Measurements from ENCODE around the gene TYW1.

Gene TYW1

DNA sequence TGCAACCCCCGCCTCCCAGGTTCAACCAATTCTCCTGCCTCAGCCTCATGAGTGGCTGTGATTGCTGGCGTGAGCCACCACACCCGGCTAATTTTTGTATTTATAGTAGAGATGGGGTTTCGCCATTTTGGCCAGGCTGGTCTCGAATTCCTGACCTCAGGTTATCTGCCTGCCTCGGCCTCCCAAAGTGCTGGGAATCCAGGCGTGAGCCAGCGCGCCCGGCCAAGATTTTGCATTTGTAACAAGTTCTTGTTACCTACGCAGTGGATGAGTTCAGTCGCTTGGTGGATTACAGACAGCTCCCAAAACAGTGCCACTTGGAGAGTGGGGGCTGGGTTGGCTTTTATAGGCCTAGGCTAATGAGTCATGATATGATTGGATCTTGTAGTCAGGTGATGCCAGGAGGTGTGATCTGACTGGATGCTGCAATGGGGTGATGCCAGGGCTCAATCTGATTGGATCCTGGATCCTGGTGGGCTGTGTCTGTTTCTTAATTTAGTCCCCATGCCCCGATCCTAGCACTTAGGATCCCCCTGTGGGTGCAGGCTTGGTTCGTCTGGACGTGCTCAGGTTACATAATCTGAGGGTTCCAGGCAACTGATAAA, 21.5 kb upstream of the TYW1 start:
- TF ChIP-seq, protein P1, sequence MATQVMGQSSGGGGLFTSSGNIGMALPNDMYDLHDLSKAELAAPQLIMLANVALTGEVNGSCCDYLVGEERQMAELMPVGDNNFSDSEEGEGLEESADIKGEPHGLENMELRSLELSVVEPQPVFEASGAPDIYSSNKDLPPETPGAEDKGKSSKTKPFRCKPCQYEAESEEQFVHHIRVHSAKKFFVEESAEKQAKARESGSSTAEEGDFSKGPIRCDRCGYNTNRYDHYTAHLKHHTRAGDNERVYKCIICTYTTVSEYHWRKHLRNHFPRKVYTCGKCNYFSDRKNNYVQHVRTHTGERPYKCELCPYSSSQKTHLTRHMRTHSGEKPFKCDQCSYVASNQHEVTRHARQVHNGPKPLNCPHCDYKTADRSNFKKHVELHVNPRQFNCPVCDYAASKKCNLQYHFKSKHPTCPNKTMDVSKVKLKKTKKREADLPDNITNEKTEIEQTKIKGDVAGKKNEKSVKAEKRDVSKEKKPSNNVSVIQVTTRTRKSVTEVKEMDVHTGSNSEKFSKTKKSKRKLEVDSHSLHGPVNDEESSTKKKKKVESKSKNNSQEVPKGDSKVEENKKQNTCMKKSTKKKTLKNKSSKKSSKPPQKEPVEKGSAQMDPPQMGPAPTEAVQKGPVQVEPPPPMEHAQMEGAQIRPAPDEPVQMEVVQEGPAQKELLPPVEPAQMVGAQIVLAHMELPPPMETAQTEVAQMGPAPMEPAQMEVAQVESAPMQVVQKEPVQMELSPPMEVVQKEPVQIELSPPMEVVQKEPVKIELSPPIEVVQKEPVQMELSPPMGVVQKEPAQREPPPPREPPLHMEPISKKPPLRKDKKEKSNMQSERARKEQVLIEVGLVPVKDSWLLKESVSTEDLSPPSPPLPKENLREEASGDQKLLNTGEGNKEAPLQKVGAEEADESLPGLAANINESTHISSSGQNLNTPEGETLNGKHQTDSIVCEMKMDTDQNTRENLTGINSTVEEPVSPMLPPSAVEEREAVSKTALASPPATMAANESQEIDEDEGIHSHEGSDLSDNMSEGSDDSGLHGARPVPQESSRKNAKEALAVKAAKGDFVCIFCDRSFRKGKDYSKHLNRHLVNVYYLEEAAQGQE (IDR thresholded peaks at IDR 0.05; ENCODE audit: insufficient read depth in 1 of 2, low read depth in 2 of 2, low read length in 2 of 2) = no peak
- TF ChIP-seq TAF1 (IDR thresholded peaks at IDR 0.05; ENCODE audit: borderline replicate concordance, insufficient read depth, low read length) = no peak
- no peak for TF ChIP-seq FOXP2 (optimal IDR thresholded peaks at IDR 0.05; ENCODE audit: borderline replicate concordance, extremely low read depth, extremely low read length, insufficient read depth)
- no peak for TF ChIP-seq POLR2AphosphoS5 (IDR thresholded peaks at IDR 0.05; ENCODE audit: low read depth, low read length)
- TF ChIP-seq SIN3A (IDR thresholded peaks at IDR 0.05; ENCODE audit: borderline replicate concordance, insufficient read depth, low read length) = no peak

DNA sequence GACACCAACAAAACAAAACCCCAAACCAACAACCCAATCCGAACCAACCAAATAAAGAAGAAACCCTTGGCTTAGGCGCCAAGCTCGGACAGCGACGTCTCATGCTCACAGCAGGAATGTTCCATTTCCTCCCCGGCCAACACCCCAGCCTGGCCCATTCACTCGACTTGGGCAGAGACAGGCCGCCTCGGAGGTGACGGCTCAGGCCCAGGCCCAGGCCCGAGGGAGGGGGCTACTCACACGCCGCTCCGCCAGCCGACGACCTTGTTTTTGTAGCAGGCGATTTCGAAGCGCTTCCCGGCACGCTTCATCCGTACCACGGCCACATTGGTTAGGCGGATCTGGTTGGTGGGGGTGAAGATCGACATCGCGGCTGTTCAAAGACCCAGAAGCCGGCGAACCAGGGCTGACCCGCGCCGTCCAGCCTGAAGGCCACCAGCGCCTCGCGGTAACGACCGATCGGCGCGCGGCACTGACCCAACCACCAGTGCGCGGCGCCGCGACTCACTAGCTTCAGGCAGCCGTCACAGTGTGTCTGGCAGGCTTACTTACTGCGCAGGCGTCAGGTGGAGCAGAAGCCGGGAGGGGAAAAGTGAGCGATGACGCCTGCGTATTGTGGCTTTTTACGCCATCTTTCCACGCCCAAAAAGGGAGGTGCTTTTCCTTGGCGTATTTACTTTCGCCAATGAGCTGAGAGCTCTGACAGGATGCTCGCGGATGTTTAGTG, 1.4 kb upstream of the TYW1 start, which contains the start of gene SBDS:
TSS of gene SBDS (minus strand) at position 537 of the 727 bp plus-strand sequence. CDS start at position 368, 169 bp downstream.
- peak; percentile 53; the same call in 1 of the 2 replicates for TF ChIP-seq SIN3A (IDR thresholded peaks at IDR 0.05; ENCODE audit: borderline replicate concordance, insufficient read depth, low read length)
- peak; percentile 75; the same call in 1 of the 2 replicates for TF ChIP-seq TAF1 (IDR thresholded peaks at IDR 0.05; ENCODE audit: borderline replicate concordance, insufficient read depth, low read length)
- peak; percentile 73 for TF ChIP-seq POLR2AphosphoS5 (IDR thresholded peaks at IDR 0.05; ENCODE audit: low read depth, low read length)

DNA sequence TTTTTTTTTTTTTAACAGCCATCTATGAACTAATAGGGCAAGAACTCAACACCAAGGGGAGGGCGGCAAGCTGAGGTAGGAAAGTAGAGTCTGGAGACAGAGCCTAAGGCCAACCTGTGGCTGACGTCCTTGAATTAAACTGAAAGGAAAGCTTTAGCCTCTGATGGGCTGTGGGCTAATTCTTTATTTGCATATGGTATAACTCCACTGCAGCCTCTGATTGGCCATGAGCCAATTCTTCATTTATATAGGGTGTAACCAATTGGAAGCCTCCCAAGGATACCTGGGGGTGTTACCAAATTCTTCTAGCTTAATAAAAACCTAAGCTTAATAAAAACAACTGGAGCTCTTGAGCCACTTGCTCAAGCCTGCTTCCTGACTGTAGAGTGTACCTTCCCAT, 10.3 kb downstream of the TYW1 start:
- TF ChIP-seq FOXP2 (optimal IDR thresholded peaks at IDR 0.05; ENCODE audit: borderline replicate concordance, extremely low read depth, extremely low read length, insufficient read depth) (no peak), POLR2AphosphoS5 (IDR thresholded peaks at IDR 0.05; ENCODE audit: low read depth, low read length) (no peak), SIN3A (IDR thresholded peaks at IDR 0.05; ENCODE audit: borderline replicate concordance, insufficient read depth, low read length) (no peak), TAF1 (IDR thresholded peaks at IDR 0.05; ENCODE audit: borderline replicate concordance, insufficient read depth, low read length) (no peak)
- TF ChIP-seq, protein P1 (IDR thresholded peaks at IDR 0.05; ENCODE audit: insufficient read depth in 1 of 2, low read depth in 2 of 2, low read length in 2 of 2) = no peak

DNA sequence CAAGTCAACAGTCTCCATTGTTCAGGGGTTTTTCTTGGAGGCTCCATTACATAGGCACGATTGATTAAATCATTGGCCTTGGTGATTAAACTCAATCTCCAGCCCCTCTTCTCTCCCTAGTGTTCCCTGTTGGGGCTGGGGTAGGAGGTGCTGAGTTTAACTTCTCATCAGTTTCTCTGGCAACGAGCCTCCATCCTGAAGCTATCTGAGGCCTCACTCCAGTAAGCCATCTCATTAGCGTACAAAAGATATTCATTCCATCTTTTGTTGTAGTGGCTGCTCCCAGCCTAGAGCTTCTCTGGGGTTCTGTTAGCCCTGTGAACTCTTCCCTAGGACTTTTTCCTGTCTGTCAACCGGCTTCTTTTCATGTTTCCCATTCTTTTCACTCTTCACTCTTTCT, 11.6 kb downstream of the TYW1 start:
- TF ChIP-seq, protein P1 (IDR thresholded peaks at IDR 0.05; ENCODE audit: insufficient read depth in 1 of 2, low read depth in 2 of 2, low read length in 2 of 2) = no peak
- no peak for TF ChIP-seq SIN3A (IDR thresholded peaks at IDR 0.05; ENCODE audit: borderline replicate concordance, insufficient read depth, low read length)

DNA sequence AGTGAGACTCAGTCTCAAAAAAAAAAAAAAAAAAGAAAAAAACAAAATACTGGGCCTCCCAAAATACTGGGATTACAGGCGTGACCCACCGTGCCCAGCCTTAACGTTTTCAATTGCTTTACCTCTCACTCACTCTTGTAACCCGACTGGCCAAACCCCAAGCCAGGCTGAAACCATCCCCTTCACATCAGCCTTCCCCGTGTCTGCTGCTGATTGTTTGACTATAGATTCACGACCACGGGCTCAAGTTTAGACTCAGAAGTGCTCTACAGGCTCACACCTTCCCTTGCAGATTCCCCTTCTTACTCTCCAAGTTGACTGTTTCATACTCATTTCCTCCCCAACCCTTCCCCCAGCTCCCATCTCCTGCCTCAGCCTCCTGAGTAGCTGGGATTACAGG, 22.3 kb downstream of the TYW1 start:
- TF ChIP-seq SIN3A (IDR thresholded peaks at IDR 0.05; ENCODE audit: borderline replicate concordance, insufficient read depth, low read length) (no peak), FOXP2 (optimal IDR thresholded peaks at IDR 0.05; ENCODE audit: borderline replicate concordance, extremely low read depth, extremely low read length, insufficient read depth) (no peak), TAF1 (IDR thresholded peaks at IDR 0.05; ENCODE audit: borderline replicate concordance, insufficient read depth, low read length) (no peak), POLR2AphosphoS5 (IDR thresholded peaks at IDR 0.05; ENCODE audit: low read depth, low read length) (no peak)
- TF ChIP-seq, protein P1 (IDR thresholded peaks at IDR 0.05; ENCODE audit: insufficient read depth in 1 of 2, low read depth in 2 of 2, low read length in 2 of 2) = no peak
